BLaER1 treated with 17β-estradiol and CSF1 and Interleukin-3, amounts not matched to agents 10 nM and 100 nM (cell line): Measurements from ENCODE around the gene SMARCC2.

ENCODE experiments used
- H3K27ac ChIP-seq, 11 experiments: shearing (Covaris generic); formaldehyde crosslinking; 2 replicates each; pipeline ENCODE4 v1.8.1; 2022
- H3K27me3 ChIP-seq, 11 experiments: shearing (Covaris generic); formaldehyde crosslinking; 2 replicates each; pipeline ENCODE4 v1.8.1; 2022
- H3K36me3 ChIP-seq, 11 experiments: shearing (Covaris generic); formaldehyde crosslinking; 2 replicates each; pipeline ENCODE4 v1.8.1; 2022
- H3K4me1 ChIP-seq, 10 experiments: shearing (Covaris generic); formaldehyde crosslinking; 2 replicates each; pipeline ENCODE4 v1.8.1; 2022
- H3K4me2 ChIP-seq, 11 experiments: shearing (Covaris generic); formaldehyde crosslinking; 2 replicates each; pipeline ENCODE4 v1.8.1; 2022
- H3K4me3 ChIP-seq, 10 experiments: shearing (Covaris generic); formaldehyde crosslinking; 2 replicates each; pipeline ENCODE4 v1.8.1; 2022
- H3K9ac ChIP-seq, 11 experiments: shearing (Covaris generic); formaldehyde crosslinking; 2 replicates each; pipeline ENCODE4 v1.8.1; 2022
- H3K9me3 ChIP-seq, 11 experiments: shearing (Covaris generic); formaldehyde crosslinking; replicated peaks in 1 of 11; 2 replicates each; pipeline ENCODE4 v1.8.1; 2022
- H4K20me1 ChIP-seq, 11 experiments: shearing (Covaris generic); formaldehyde crosslinking; 2 replicates each; pipeline ENCODE4 v1.8.1; 2022
- Cebpa-rat ChIP-seq, 11 experiments: shearing (Covaris generic); IDR thresholded peaks; 2 replicates each; pipeline ENCODE4 v1.8.1; 2022

Gene SMARCC2

DNA sequence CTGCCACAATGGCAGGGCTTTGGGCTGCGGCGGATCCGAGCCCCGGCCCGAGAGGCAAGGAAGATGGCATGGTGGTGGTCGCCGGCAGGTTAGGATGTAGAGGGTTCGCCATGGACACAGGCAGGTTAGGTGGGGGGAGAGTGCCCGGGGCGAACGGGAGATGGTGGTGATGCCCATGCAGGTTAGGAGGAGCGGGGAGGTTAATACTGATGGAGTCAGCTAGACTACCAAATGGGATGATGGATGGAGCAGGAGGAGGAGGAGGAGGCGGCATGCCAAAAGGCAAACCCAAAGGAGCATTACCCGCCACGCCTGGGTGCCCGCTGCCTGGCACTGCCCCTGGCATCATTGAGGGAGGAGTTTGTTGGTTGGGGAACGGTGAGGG, 24.9 kb downstream of the SMARCC2 start:
- Histone ChIP-seq H4K20me1 (peaks cover 41 to 86% (median 59%) of the 10 kb centered on the region in 11 experiments), H3K4me3 (no peak overlapping the region), H3K4me2 (no peak overlapping the region), H3K9me3 (no peaks in the 10 kb centered on the region), H3K4me1 (peaks cover 20 to 35% (median 24%) of the 10 kb centered on the region in 10 experiments), H3K27ac (no peak overlapping the region), H3K9ac (no peak overlapping the region), H3K27me3 (no peaks in the 10 kb centered on the region), H3K36me3 (peaks cover 99 to 100% (median 100%) of the 10 kb centered on the region in 11 experiments)
- TF ChIP-seq Cebpa-rat (IDR thresholded peaks at IDR 0.05): no peak

DNA sequence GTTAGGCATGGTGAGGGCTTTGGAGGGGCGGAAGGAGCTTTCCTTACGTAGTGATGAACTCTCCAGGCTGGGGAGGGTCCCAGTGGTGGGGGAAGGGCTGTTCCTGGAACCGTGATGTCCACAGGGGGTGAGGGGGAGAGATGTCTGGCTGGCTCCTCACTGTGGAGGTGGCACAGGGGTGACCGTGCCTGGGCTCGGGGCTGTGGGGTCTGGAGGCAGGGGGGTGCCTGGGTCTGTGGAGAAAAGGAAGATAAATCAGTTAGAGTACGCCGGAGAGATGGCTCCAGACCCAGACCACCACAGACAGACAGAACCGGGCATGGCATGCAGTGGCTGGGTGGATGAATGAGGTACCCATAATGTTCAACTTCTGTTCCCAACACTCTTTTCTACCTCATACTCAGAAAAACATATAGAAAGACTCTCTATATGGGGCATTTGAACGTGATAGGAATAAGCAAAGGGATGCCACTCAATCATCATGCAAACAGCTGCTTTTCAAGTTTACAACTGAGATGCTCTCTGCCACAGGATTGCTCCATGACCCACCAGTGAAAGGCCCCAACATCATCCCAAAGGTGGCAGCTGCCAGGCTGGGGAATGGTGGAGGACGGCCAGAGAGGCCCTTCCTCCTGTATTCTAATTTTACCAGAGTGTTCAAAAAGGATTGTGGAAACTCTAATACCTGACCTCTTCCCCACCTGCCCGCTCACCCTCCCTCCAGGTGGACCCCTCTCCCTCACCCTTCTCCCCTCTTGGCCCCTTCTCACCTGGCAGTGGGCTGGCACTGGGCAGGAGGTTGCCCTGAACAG, 25.5 kb downstream of the SMARCC2 start:
- H3K4me3 ChIP-seq: no peak overlapping the region
- H3K4me2 ChIP-seq: no peak overlapping the region
- peak overlapping the region in 1 of 11 experiments; percentile 18; a peak in 1 of 22 replicates for H3K9ac ChIP-seq
- no peak overlapping the region for H3K27ac ChIP-seq
- TF ChIP-seq Cebpa-rat (IDR thresholded peaks at IDR 0.05): no peak
- no peaks in the 10 kb centered on the region for H3K27me3 ChIP-seq
- peaks cover 93 to 98% (median 96%) of the 10 kb centered on the region in 11 experiments for H3K36me3 ChIP-seq
- peaks cover 21 to 32% (median 26%) of the 10 kb centered on the region in 10 experiments for H3K4me1 ChIP-seq
- H4K20me1 ChIP-seq: peaks cover 46 to 90% (median 64%) of the 10 kb centered on the region in 11 experiments
- H3K9me3 ChIP-seq: no peaks in the 10 kb centered on the region

DNA sequence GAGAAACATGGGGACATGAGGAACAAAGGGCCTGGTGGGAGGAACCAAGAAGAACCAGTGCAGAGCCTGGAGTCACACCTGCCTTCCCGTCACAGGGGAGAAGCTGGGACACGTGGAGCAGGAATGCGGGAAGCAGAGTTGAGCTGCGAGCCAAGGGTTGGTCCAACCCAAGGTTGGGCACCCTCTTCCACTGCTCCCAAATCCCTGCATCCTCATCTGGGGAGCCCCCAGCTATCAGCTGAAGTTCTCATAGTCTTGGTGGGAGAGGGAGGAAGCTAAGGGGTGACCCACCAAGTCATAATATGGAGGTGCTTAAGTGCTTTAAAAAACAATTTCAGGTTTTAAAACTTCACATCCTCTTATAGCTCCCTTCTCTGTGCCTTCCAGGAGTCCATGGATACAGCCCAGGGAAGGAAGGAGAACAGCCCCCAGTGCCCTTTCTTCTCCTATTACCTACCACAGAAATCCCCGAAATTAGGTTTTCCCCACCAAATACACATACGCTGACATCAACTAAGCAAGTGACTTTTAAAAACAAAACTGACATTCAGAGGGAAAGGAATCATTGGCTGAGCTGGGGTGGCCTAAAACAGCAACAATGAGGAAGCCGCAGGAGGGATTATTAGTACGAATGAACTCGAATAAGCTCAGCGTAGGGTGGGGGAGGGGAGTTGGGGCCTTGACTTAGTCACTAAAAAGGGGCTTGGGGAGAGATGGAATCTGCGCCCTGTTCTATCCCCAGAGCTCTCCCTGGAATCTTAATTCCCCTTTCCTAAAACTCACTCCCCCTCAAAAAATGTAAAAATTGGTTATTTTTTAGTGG, 26.6 kb downstream of the SMARCC2 start:
- peak overlapping the region in 5 of 11 experiments; percentile 1 to 93 (median 39); a peak in 8 of 22 replicates for H3K9ac ChIP-seq

GRCh38 chr12:56161690-56162351, 27.5 kb downstream of the SMARCC2 start:
- Histone ChIP-seq H3K9me3 (no peaks in the 10 kb centered on the region), H4K20me1 (peaks cover 48 to 81% (median 64%) of the 10 kb centered on the region in 11 experiments), H3K27ac (peak overlapping the region in 3 of 11 experiments; percentile 93 to 97 (median 97); a peak in 3 of 22 replicates), H3K4me3 (peak overlapping the region in 4 of 10 experiments; percentile 86 to 99 (median 96); a peak in 4 of 20 replicates), H3K4me1 (peaks cover 24 to 40% (median 31%) of the 10 kb centered on the region in 10 experiments), H3K27me3 (no peaks in the 10 kb centered on the region), H3K9ac (peak overlapping the region in 10 of 11 experiments; percentile 93 to 98 (median 94); a peak in 18 of 22 replicates), H3K4me2 (peak overlapping the region; percentile 90 to 100 (median 98); a peak in 16 of 22 replicates), H3K36me3 (peaks cover 74 to 78% (median 77%) of the 10 kb centered on the region in 11 experiments)
- no peak for TF ChIP-seq Cebpa-rat (IDR thresholded peaks at IDR 0.05)

More for the DNA sequence above, 26.6 kb downstream of the SMARCC2 start:
- H3K4me3 ChIP-seq: no peak overlapping the region
- peaks cover 83 to 87% (median 85%) of the 10 kb centered on the region in 11 experiments for H3K36me3 ChIP-seq
- H3K4me2 ChIP-seq: peak overlapping the region in 1 of 11 experiments; percentile 97; a peak in 1 of 22 replicates
- H3K9me3 ChIP-seq: no peaks in the 10 kb centered on the region
- TF ChIP-seq Cebpa-rat (IDR thresholded peaks at IDR 0.05): no peak
- H3K4me1 ChIP-seq: peaks cover 21 to 32% (median 26%) of the 10 kb centered on the region in 10 experiments
- no peak overlapping the region for H3K27ac ChIP-seq
- peaks cover 48 to 86% (median 64%) of the 10 kb centered on the region in 11 experiments for H4K20me1 ChIP-seq
- H3K27me3 ChIP-seq: no peaks in the 10 kb centered on the region

GRCh38 chr12:56160894-56161689, 28.2 kb downstream of the SMARCC2 start:
- Histone ChIP-seq H4K20me1 (peaks cover 48 to 75% (median 64%) of the 10 kb centered on the region in 11 experiments), H3K27me3 (no peaks in the 10 kb centered on the region), H3K36me3 (peaks cover 67 to 76% (median 70%) of the 10 kb centered on the region in 11 experiments), H3K4me1 (peaks cover 31 to 47% (median 38%) of the 10 kb centered on the region in 10 experiments), H3K9me3 (no peaks in the 10 kb centered on the region), H3K27ac (peak overlapping the region in 10 of 11 experiments; percentile 88 to 97 (median 92); a peak in 18 of 22 replicates), H3K4me2 (peak overlapping the region; percentile 90 to 100 (median 98)), H3K4me3 (peak overlapping the region; percentile 75 to 99 (median 91)), H3K9ac (peak overlapping the region; percentile 93 to 98 (median 94))
- TF ChIP-seq Cebpa-rat (IDR thresholded peaks at IDR 0.05): no peak

GRCh38 chr12:56160193-56160763, 29.0 kb downstream of the SMARCC2 start:
- Histone ChIP-seq H3K9me3 (no peaks in the 10 kb centered on the region), H3K9ac (peak overlapping the region; percentile 93 to 98 (median 94)), H4K20me1 (peaks cover 43 to 68% (median 60%) of the 10 kb centered on the region in 11 experiments), H3K36me3 (peaks cover 66 to 76% (median 70%) of the 10 kb centered on the region in 11 experiments), H3K27ac (peak overlapping the region; percentile 88 to 97 (median 92); a peak in 21 of 22 replicates), H3K4me3 (peak overlapping the region; percentile 75 to 99 (median 91)), H3K27me3 (no peaks in the 10 kb centered on the region), H3K4me1 (peaks cover 33 to 55% (median 45%) of the 10 kb centered on the region in 10 experiments), H3K4me2 (peak overlapping the region; percentile 90 to 100 (median 98))
- no peak for TF ChIP-seq Cebpa-rat (IDR thresholded peaks at IDR 0.05)

- peaks cover 41 to 61% (median 57%) of the 10 kb centered on the region in 11 experiments for H4K20me1 ChIP-seq
- H3K27ac ChIP-seq: peak overlapping the region; percentile 88 to 97 (median 92); a peak in 21 of 22 replicates
- no peaks in the 10 kb centered on the region for H3K27me3 ChIP-seq
- peak overlapping the region; percentile 93 to 98 (median 94) for H3K9ac ChIP-seq
- peaks cover 35 to 56% (median 47%) of the 10 kb centered on the region in 10 experiments for H3K4me1 ChIP-seq
- no peak for TF ChIP-seq Cebpa-rat (IDR thresholded peaks at IDR 0.05)
- H3K4me3 ChIP-seq: peak overlapping the region; percentile 75 to 99 (median 91)
- H3K4me2 ChIP-seq: peak overlapping the region; percentile 90 to 100 (median 98)
- H3K36me3 ChIP-seq: peaks cover 64 to 76% (median 70%) of the 10 kb centered on the region in 11 experiments
- no peaks in the 10 kb centered on the region for H3K9me3 ChIP-seq
These were observed 29.6 kb downstream of the SMARCC2 start for GRCh38 chr12:56159482-56160192.
